AG04450 (cell line): Measurements from ENCODE around the gene SMDT1. TPM values are rescaled to one million over a fixed set of nuclear protein-coding genes. Genes with fewer than 3 reads are reported as not detected.

Source experiments
- CTCF ChIA-PET: fragments of 300-600, 350-600 bp; formaldehyde crosslinking; extraction: SDS; loops from one replicate; lab custom pipeline; 2022; ENCODE audit warnings: antibody characterized with exemption, inconsistent platforms; lab: Charles Lee
- POLR2A ChIA-PET: fragments of 350-600 bp; formaldehyde crosslinking; extraction: SDS; loops from one replicate; lab custom pipeline; 2021; ENCODE audit warnings: antibody characterized with exemption, inconsistent platforms; lab: Yijun Ruan, JAX
- DNase-seq: peaks from one replicate; pipeline ENCODE4 v3.0.0-alpha.2; 2011; ENCODE audit warnings: low read depth, low spot score
- H3K27ac ChIP-seq: one replicate; pipeline ENCODE4 v1.5.1; 2012; ENCODE audit warnings: low read depth, low read length, control low read depth
- H3K27me3 ChIP-seq: one replicate; pipeline ENCODE4 v1.6.0; 2012; ENCODE audit warnings: low read length; ENCODE audit not compliant: control insufficient read depth, insufficient read depth
- H3K4me3 ChIP-seq: 2 replicates; pipeline ENCODE4 v1.5.1; 2011; ENCODE audit warnings: mild to moderate bottlenecking, low read depth, low read length, control low read depth
- H3K9me3 ChIP-seq: 2 replicates; pipeline ENCODE4 v1.5.1; 2012; ENCODE audit warnings: low read length; ENCODE audit not compliant: control insufficient read depth, insufficient read depth
- CTCF ChIP-seq: IDR thresholded peaks from 2 replicates; pipeline ENCODE4 v1.5.1; 2011; ENCODE audit warnings: low read depth, low read length, control low read depth, inconsistent platforms
- polyA minus RNA-seq: library from RNA; depleted of rRNA, polyadenylated mRNA; stranded (reverse); fragments of >200 nt; gene quantifications from 2 replicates; pipeline ENCODE4 v1.2.3, GENCODE V29; 2011; rRNA and poly(A)+ RNA removed
- polyA plus RNA-seq: library from polyadenylated mRNA; depleted of rRNA; stranded (reverse); fragments of >200 nt; gene quantifications from 2 replicates; pipeline ENCODE4 v1.2.3, GENCODE V29; 2011; rRNA removed

The SMDT1 gene
- polyA plus RNA-seq, result 25.6 and 28.9 TPM in 2 replicates
- 5.8 and 8.6 TPM in 2 replicates for polyA minus RNA-seq

- ChIA-PET POLR2A (interaction anchor here (0.5 to 2.3 kb wide), 7 partner anchors 8 to 649 kb away, joined by 3 to 18 read pairs (median 4); partner anchors contain the start of genes NDUFA6 and WBP2NL), CTCF (interaction anchor here (0.9 to 1.0 kb wide), 2 partner anchors 9 to 12 kb away, joined by 3 to 4 read pairs; partner anchors contain the start of gene NAGA)
- no peak for TF ChIP-seq CTCF
- DNase-seq, result peak; percentile 96
- peak within 1 kb of the TSS; percentile 93 for H3K27ac ChIP-seq
- peak within 1 kb of the TSS; percentile 93 for H3K4me3 ChIP-seq
- no peaks in the 10 kb centered on the region for H3K27me3 ChIP-seq
- peaks cover 7% of the 10 kb centered on the region for H3K9me3 ChIP-seq
Measured at GRCh38 chr22:42079319-42080251, at the start of gene SMDT1. TSS of gene SMDT1 (plus strand) at chr22:42079700. CDS start at chr22:42079769, 69 bp downstream.

GRCh38 chr22:42033263-42034181 lies 46.0 kb upstream of the SMDT1 start:
- no peak overlapping the region for H3K4me3 ChIP-seq
- ChIA-PET CTCF (interaction anchor here (0.6 kb wide), 1 partner anchor 440 kb away, joined by 3 read pairs; no protein-coding TSS in a partner anchor), POLR2A (no interaction called here)
- peaks cover 6% of the 10 kb centered on the region for H3K27me3 ChIP-seq
- DNase-seq, result no peak
- H3K27ac ChIP-seq, result no peak overlapping the region
- no peak for TF ChIP-seq CTCF
- peaks cover 16% of the 10 kb centered on the region for H3K9me3 ChIP-seq

GRCh38 chr22:42035256-42035655 lies 44.2 kb upstream of the SMDT1 start:
- POLR2A ChIA-PET, result no interaction called here
- H3K27me3 ChIP-seq, result peaks cover 3% of the 10 kb centered on the region
- no peak overlapping the region for H3K27ac ChIP-seq
- CTCF ChIA-PET, result no interaction called here
- no peak for DNase-seq
- no peak overlapping the region for H3K4me3 ChIP-seq
- H3K9me3 ChIP-seq, result peaks cover 16% of the 10 kb centered on the region
- TF ChIP-seq CTCF, result no peak

- CTCF ChIA-PET, result no interaction called here
- DNase-seq, result no peak
- no peak for TF ChIP-seq CTCF
Measured at GRCh38 chr22:42039271-42039670, 40.2 kb upstream of the SMDT1 start.

More at GRCh38 chr22:42039271-42039670, 40.2 kb upstream of the SMDT1 start:
- POLR2A ChIA-PET, result no interaction called here
- peaks cover 14% of the 10 kb centered on the region for H3K9me3 ChIP-seq
- no peak overlapping the region for H3K4me3 ChIP-seq
- no peak overlapping the region for H3K27ac ChIP-seq
- H3K27me3 ChIP-seq, result peaks cover 6% of the 10 kb centered on the region
